H1 (cell line): ENCODE measurements around the gene C2orf92. TPM values are rescaled to one million over a fixed set of nuclear protein-coding genes. Genes with fewer than 3 reads are reported as not detected.

Source experiments
- CTCF ChIA-PET: fragments of 300-600 bp; sonication (Branson Sonifier 250); formaldehyde crosslinking; loops from one replicate; lab custom pipeline; 2021; ENCODE audit not compliant: partially characterized antibody; lab: Charles Lee
- POLR2A ChIA-PET: fragments of 300-600 bp; sonication (Branson Sonifier 250); formaldehyde crosslinking; loops from one replicate; lab custom pipeline; 2021; ENCODE audit warnings: inconsistent platforms; ENCODE audit not compliant: partially characterized antibody; lab: Charles Lee
- DNase-seq, 2 experiments: peaks; one replicate each; pipeline versions ENCODE4 v3.0.0 to v3.0.0-alpha.2; 2010 to 2022; ENCODE audit warnings: low spot score in 2 of 2, low read depth in 1 of 2, mixed read lengths in 1 of 2
- FAIRE-seq: peaks from 2 replicates; lab custom pipeline; 2011; peaks lifted over from hg19 to GRCh38; lab: Jason Lieb, UNC
- H2AFZ ChIP-seq: 2 replicates; pipeline ENCODE4 v1.8.1; 2012; ENCODE audit warnings: low read length, inconsistent platforms
- H2AK5ac ChIP-seq: 2 replicates; pipeline ENCODE4 v1.6.1; 2013; ENCODE audit warnings: low read depth, low read length
- H2BK120ac ChIP-seq: replicated peaks from 2 replicates; pipeline ENCODE3; 2013; ENCODE audit warnings: low read depth, low read length, inconsistent platforms
- H2BK12ac ChIP-seq: 2 replicates; pipeline ENCODE4 v1.6.1; 2013; ENCODE audit warnings: low read depth, low read length
- H2BK15ac ChIP-seq: 2 replicates; pipeline ENCODE4 v1.6.1; 2013; ENCODE audit warnings: low read length
- H2BK20ac ChIP-seq: 2 replicates; pipeline ENCODE4 v1.6.1; 2013; ENCODE audit warnings: low read length
- H2BK5ac ChIP-seq: 2 replicates; pipeline ENCODE4 v1.6.1; 2013; ENCODE audit warnings: low read depth, low read length
- H3K14ac ChIP-seq: 2 replicates; pipeline ENCODE4 v1.6.1; 2013; ENCODE audit warnings: inconsistent platforms; ENCODE audit not compliant: insufficient read length
- H3K18ac ChIP-seq: 2 replicates; pipeline ENCODE4 v1.6.1; 2013; ENCODE audit warnings: low read length; ENCODE audit errors: extremely low read depth
- H3K23ac ChIP-seq: 2 replicates; pipeline ENCODE4 v1.6.1; 2013; ENCODE audit warnings: inconsistent platforms; ENCODE audit not compliant: insufficient read length
- H3K23me2 ChIP-seq: 2 replicates; pipeline ENCODE4 v1.6.1; 2013; ENCODE audit warnings: low read depth, low read length
- H3K27ac ChIP-seq: 2 replicates; pipeline ENCODE4 v1.6.1; 2011; ENCODE audit warnings: low read depth, low read length, inconsistent platforms
- H3K27me3 ChIP-seq, 4 experiments: replicated peaks in 1 of 4; 1 replicate in 1 of 4; 2 replicates in 3 of 4; pipeline versions ENCODE4 v1.6.1 to v1.8.1; 2011 to 2013; ENCODE audit warnings: low read length in 3 of 4, mild to moderate bottlenecking in 3 of 4, inconsistent platforms in 2 of 4, mixed read lengths in 2 of 4, moderate library complexity in 1 of 4; ENCODE audit not compliant: control insufficient read depth in 3 of 4, insufficient read depth in 3 of 4; ENCODE audit errors: extremely low read depth in 1 of 4
- H3K36me3 ChIP-seq, 4 experiments: 2 replicates each; pipeline versions ENCODE4 v1.6.1 to v1.8.1; 2011 to 2013; ENCODE audit warnings: mild to moderate bottlenecking in 4 of 4, low read length in 3 of 4, moderate library complexity in 2 of 4, control low read depth in 1 of 4, inconsistent platforms in 1 of 4; ENCODE audit not compliant: insufficient read depth in 4 of 4, control insufficient read depth in 2 of 4
- H3K4ac ChIP-seq: replicated peaks from 2 replicates; pipeline ENCODE3; 2013; ENCODE audit warnings: low read length, low read depth, mixed read lengths, inconsistent platforms; ENCODE audit not compliant: insufficient read length
- H3K4me1 ChIP-seq, 4 experiments: replicated peaks in 1 of 4; 1 replicate in 1 of 4; 2 replicates in 3 of 4; pipeline versions ENCODE4 v1.6.1 to v1.8.1; 2011 to 2013; ENCODE audit warnings: low read length in 3 of 4, inconsistent platforms in 2 of 4, mixed read lengths in 1 of 4; ENCODE audit not compliant: insufficient read depth in 4 of 4, control insufficient read depth in 3 of 4
- H3K4me2 ChIP-seq, 2 experiments: 2 replicates each; pipeline versions ENCODE4 v1.6.1 to v1.8.1; 2011 to 2013; ENCODE audit warnings: low read depth in 2 of 2, low read length in 2 of 2, control low read depth in 1 of 2, inconsistent platforms in 1 of 2, mild to moderate bottlenecking in 1 of 2; ENCODE audit not compliant: insufficient read depth in 1 of 2
- H3K4me3 ChIP-seq, 4 experiments: fragments of 200-600, 300-600 bp in 1 of 4; sonication (generic), shearing (Covaris generic), sonication (Bioruptor Twin) in 1 of 4; 2 replicates each; pipeline versions ENCODE4 v1.5.1 to v1.8.1; 2011 to 2016; ENCODE audit warnings: low read length in 4 of 4, low read depth in 3 of 4, control low read depth in 2 of 4, inconsistent platforms in 2 of 4, mild to moderate bottlenecking in 2 of 4, mixed read lengths in 1 of 4, moderate library complexity in 1 of 4; ENCODE audit not compliant: insufficient read depth in 2 of 4; ENCODE audit errors: extremely low read depth in 1 of 4
- H3K56ac ChIP-seq: replicated peaks from 2 replicates; pipeline ENCODE3; 2013; ENCODE audit warnings: low read depth, mild to moderate bottlenecking, mixed read lengths, low read length, inconsistent platforms; ENCODE audit not compliant: insufficient read length
- H3K79me1 ChIP-seq: 2 replicates; pipeline ENCODE4 v1.6.1; 2013; ENCODE audit warnings: low read depth, low read length, control low read depth
- H3K79me2 ChIP-seq, 2 experiments: 2 replicates each; pipeline versions ENCODE4 v1.6.1 to v1.8.1; 2012 to 2013; ENCODE audit warnings: low read length in 2 of 2, mild to moderate bottlenecking in 2 of 2, inconsistent platforms in 1 of 2; ENCODE audit not compliant: insufficient read depth in 2 of 2, control insufficient read depth in 1 of 2
- H3K9ac ChIP-seq, 4 experiments: replicated peaks in 1 of 4; 1 replicate in 1 of 4; 2 replicates in 3 of 4; pipeline versions ENCODE4 v1.6.1 to v1.8.1; 2011 to 2013; ENCODE audit warnings: low read depth in 3 of 4, low read length in 3 of 4, control low read depth in 2 of 4, mild to moderate bottlenecking in 2 of 4, moderate library complexity in 2 of 4, inconsistent platforms in 1 of 4; ENCODE audit errors: extremely low read depth in 1 of 4
- H3K9me3 ChIP-seq, 2 experiments: 2 replicates each; pipeline versions ENCODE4 v1.6.1 to v1.8.1; 2012 to 2013; ENCODE audit warnings: mild to moderate bottlenecking in 2 of 2, moderate library complexity in 2 of 2, control low read depth in 1 of 2, inconsistent platforms in 1 of 2, low read depth in 1 of 2, low read length in 1 of 2, mixed read lengths in 1 of 2; ENCODE audit not compliant: insufficient read depth in 2 of 2
- H4K20me1 ChIP-seq, 2 experiments: replicated peaks in 1 of 2; 2 replicates each; pipeline versions ENCODE3 to v1.8.1; 2011 to 2013; ENCODE audit warnings: inconsistent platforms in 2 of 2, low read length in 2 of 2, mild to moderate bottlenecking in 1 of 2; ENCODE audit not compliant: insufficient read depth in 2 of 2, control insufficient read depth in 1 of 2
- H4K5ac ChIP-seq: 2 replicates; pipeline ENCODE4 v1.6.1; 2013; ENCODE audit warnings: low read length, low read depth, mixed read lengths, inconsistent platforms; ENCODE audit not compliant: insufficient read length
- H4K8ac ChIP-seq: 2 replicates; pipeline ENCODE4 v1.8.0; 2013; ENCODE audit warnings: mild to moderate bottlenecking, moderate library complexity, low read length, inconsistent platforms; ENCODE audit not compliant: insufficient read depth; ENCODE audit errors: extremely low read depth
- H4K91ac ChIP-seq: replicated peaks from 2 replicates; pipeline ENCODE3; 2013; ENCODE audit warnings: low read length, mixed read lengths, inconsistent platforms; ENCODE audit not compliant: insufficient read length
- CBX8 ChIP-seq: fragments of 300-800, 300-1000 bp; sonication (generic); IDR thresholded peaks from 2 replicates; pipeline ENCODE4 v1.7.1; 2016; ENCODE audit warnings: low read depth, low read length, borderline replicate concordance
- EP300 ChIP-seq, 2 experiments: IDR thresholded peaks; 1 replicate in 1 of 2; 2 replicates in 1 of 2; pipeline ENCODE4 v1.6.1; 2011 to 2012; ENCODE audit warnings: low read depth in 2 of 2, low read length in 2 of 2, mild to moderate bottlenecking in 2 of 2, borderline replicate concordance in 1 of 2, inconsistent platforms in 1 of 2, moderate library complexity in 1 of 2
- HDAC6 ChIP-seq: IDR thresholded peaks from one replicate; pipeline ENCODE4 v1.7.1; 2012; ENCODE audit warnings: low read depth, mild to moderate bottlenecking, inconsistent platforms, low read length, moderate library complexity
- KDM4A ChIP-seq: IDR thresholded peaks from one replicate; pipeline ENCODE4 v1.7.1; 2012; ENCODE audit warnings: low read depth, mild to moderate bottlenecking, moderate library complexity, low read length, inconsistent platforms; ENCODE audit not compliant: severe bottlenecking
- TCF12 ChIP-seq: IDR thresholded peaks from 2 replicates; pipeline ENCODE4 v1.6.1; 2011; ENCODE audit warnings: low read depth, mild to moderate bottlenecking, low read length
- WGBS, 2 experiments: shearing (Covaris generic) in 1 of 2; methylation state at CpG; one replicate each; pipeline versions ENCODE4 v1.1.6 to v1.1.7; 2013 to 2015; ENCODE audit warnings: low lambda C conversion rate in 2 of 2, mixed read lengths in 2 of 2, inconsistent platforms in 1 of 2, low coverage in 1 of 2, missing lambda C conversion rate in 1 of 2; ENCODE audit not compliant: insufficient replicate concordance in 2 of 2, insufficient coverage in 1 of 2, insufficient read length in 1 of 2; ENCODE audit errors: extremely low coverage in 1 of 2, missing lambda C conversion rate in 1 of 2; 5-methylcytosine and 5-hydroxymethylcytosine counted together
- polyA plus RNA-seq, 7 experiments: library from polyadenylated mRNA; depleted of rRNA in 3 of 7; stranded (reverse) in 5 of 7; unstranded in 2 of 7; fragments of >200 nt in 5 of 7; fragments of 200-250 nt in 2 of 7; gene quantifications; 1 replicate in 5 of 7; 2 replicates in 1 of 7; 4 replicates in 1 of 7; pipeline versions ENCODE4 v1.2.1 to v1.2.3, GENCODE V29; 2011 to 2013; ENCODE audit warnings: missing spikeins in 2 of 7, mixed read lengths in 2 of 7
- total RNA-seq: library from RNA; stranded (reverse); fragmentation: NEBNext Ultra II Directional; extraction: Animal tissue kit (Norgen Biotek cat#: 25700); gene quantifications from 2 replicates; pipeline ENCODE4 v1.2.1, GENCODE V29; 2021
- TF ChIP-seq, protein P1 (sequence below): IDR thresholded peaks from 2 replicates; pipeline ENCODE4 v1.6.1; 2012; ENCODE audit warnings: low read length, inconsistent platforms

The C2orf92 gene
- total and polyA plus RNA-seq, 2 of the 8 experiments (the other 6 are each of a cell fraction or from before 2014, with no cell fraction given), result 2.3 to 3.7 TPM

DNA sequence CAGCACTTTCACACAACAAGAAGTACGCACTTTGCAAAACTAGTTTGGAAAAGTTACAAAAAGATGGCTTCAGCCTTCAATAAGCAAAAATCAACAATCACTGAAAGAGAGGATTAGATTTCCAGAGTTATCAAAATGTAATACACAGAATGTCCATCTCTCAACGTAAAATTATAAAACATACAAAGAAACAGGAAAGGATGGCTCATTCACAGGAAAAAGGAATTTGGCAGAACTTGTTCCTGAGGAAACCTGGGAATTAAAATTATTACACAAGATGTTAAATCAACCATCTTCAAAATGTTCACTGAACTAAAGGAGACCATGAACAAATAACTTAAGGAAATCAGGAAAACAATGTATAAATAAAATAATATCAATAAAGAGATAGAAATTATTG, 8.0 kb downstream of the C2orf92 start:
- no peak overlapping the region for H2BK15ac ChIP-seq
- no peak overlapping the region for H3K14ac ChIP-seq
- no peaks in the 10 kb centered on the region for H4K20me1 ChIP-seq
- no peaks in the 10 kb centered on the region for H3K79me1 ChIP-seq
- no peak overlapping the region for H3K23ac ChIP-seq
- no peak overlapping the region for H4K91ac ChIP-seq
- H3K79me2 ChIP-seq, result no peaks in the 10 kb centered on the region
- WGBS, 2 experiments, result 93% methylated on average over 2 of the region's 2 CpGs; no CpG with 5 or more reads in 1 of the 2 experiments
- no peak overlapping the region for H2BK20ac ChIP-seq
- ChIA-PET CTCF (interaction anchor here (0.7 to 4.5 kb wide), 3 partner anchors 14 to 80 kb away, joined by 3 to 35 read pairs (median 20); partner anchors contain the start of gene ACTR1B), POLR2A (no interaction called here)
- no peak overlapping the region for H3K4me3 ChIP-seq
- H3K56ac ChIP-seq, result no peak overlapping the region
- no peak overlapping the region for H3K18ac ChIP-seq
- H3K27me3 ChIP-seq, result no peaks in the 10 kb centered on the region
- H3K36me3 ChIP-seq, result no peaks in the 10 kb centered on the region
- H2AK5ac ChIP-seq, result no peak overlapping the region
- no peak overlapping the region for H2BK120ac ChIP-seq
- no peak overlapping the region for H3K4ac ChIP-seq
- H3K27ac ChIP-seq, result no peak overlapping the region
- H2BK5ac ChIP-seq, result no peak overlapping the region
- H3K9ac ChIP-seq, result no peak overlapping the region
- H4K8ac ChIP-seq, result no peak overlapping the region
- 0 out of 7 replicates have a peak, but pooled peaks cover 0 to 3% (median under 1%) of the 10 kb centered on the region in 4 experiments for H3K4me1 ChIP-seq
- DNase-seq (no peak), FAIRE-seq (no peak)
- no peaks in the 10 kb centered on the region for H3K23me2 ChIP-seq
- no peak overlapping the region for H2BK12ac ChIP-seq
- H2AFZ ChIP-seq, result no peak overlapping the region
- H3K9me3 ChIP-seq, result peaks cover 2 to 4% of the 10 kb centered on the region in 2 experiments; a peak in 1 of 4 replicates
- H4K5ac ChIP-seq, result no peak overlapping the region
- H3K4me2 ChIP-seq, result no peak overlapping the region
- no peak for TF ChIP-seq TCF12
- no peak for TF ChIP-seq CBX8
- TF ChIP-seq KDM4A, result no peak
- no peak for TF ChIP-seq EP300 (IDR thresholded peaks at IDR 0.05; ENCODE audit: borderline replicate concordance in 1 of 2, low read depth in 2 of 2, low read length in 2 of 2)
- TF ChIP-seq, protein P1, sequence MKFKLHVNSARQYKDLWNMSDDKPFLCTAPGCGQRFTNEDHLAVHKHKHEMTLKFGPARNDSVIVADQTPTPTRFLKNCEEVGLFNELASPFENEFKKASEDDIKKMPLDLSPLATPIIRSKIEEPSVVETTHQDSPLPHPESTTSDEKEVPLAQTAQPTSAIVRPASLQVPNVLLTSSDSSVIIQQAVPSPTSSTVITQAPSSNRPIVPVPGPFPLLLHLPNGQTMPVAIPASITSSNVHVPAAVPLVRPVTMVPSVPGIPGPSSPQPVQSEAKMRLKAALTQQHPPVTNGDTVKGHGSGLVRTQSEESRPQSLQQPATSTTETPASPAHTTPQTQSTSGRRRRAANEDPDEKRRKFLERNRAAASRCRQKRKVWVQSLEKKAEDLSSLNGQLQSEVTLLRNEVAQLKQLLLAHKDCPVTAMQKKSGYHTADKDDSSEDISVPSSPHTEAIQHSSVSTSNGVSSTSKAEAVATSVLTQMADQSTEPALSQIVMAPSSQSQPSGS, result no peak
- TF ChIP-seq HDAC6, result no peak
